ENCODE results near the gene PARP9. TPM values are rescaled to one million over a fixed set of nuclear protein-coding genes. Genes with fewer than 3 reads are reported as not detected.

Gene PARP9
- total RNA-seq, 1 donor from 2014 or later, result 39.0 TPM

DNA sequence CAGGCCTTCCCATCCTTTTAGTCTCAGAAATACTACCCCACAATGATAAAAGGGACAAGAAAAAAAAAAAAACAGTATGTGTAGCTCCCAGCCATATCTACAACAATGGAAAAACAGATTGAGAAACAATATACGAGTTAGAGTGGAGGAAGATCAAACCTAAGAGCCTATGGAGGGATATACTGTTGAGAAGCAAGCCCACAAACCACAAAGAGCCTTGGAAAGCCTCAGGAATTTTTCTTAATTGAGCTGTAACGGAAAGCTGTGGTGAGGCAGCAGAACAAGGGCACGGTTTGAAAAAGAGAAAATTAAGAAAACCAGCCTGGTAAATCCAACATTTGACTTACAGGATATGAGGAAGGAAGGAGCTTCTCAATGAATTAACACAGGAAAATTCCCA lies 70.8 kb downstream of the PARP9 start:
- DNase-seq (ENCODE audit: low spot score) (no peak), ATAC-seq (no peak)

- DNase-seq (ENCODE audit: low spot score) (no peak), ATAC-seq (no peak)
Measured at GRCh38 chr3:122488262-122488973, 75.7 kb downstream of the PARP9 start.

DNA sequence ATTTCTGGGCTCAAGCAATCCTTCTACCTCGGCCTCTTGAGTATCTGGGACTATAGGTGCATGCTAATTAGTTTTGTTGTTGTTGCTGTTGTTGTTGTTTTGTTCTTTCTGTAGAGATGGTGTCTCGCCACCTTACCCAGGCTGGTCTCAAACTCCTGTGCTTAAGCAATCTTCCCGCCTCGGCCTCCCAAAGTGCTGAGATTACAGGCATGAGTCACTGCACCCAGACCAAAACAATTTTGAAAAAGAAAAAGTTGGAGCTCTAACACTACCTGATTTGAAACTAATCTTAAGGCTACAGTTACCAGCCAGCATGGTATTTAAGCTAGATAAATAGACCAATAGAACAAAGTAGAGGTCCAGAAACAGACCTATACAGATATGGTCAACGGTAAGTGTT lies 79.1 kb downstream of the PARP9 start:
- DNase-seq (ENCODE audit: low spot score) (no peak), ATAC-seq (no peak)

- DNase-seq (ENCODE audit: low spot score) (no peak), ATAC-seq (no peak)
Measured at GRCh38 chr3:122481390-122481789, 82.7 kb downstream of the PARP9 start.

Other genes with a start within 250 kb of the PARP9 start
- 8.8 TPM for gene CSTA, start 239.1 kb downstream of the PARP9 start, total RNA-seq
- gene MIX23, start 181.1 kb downstream of the PARP9 start, total RNA-seq, result 19.1 TPM
- 49.9 TPM for gene FAM162A, start 180.1 kb downstream of the PARP9 start, total RNA-seq
- gene WDR5B, start 148.2 kb downstream of the PARP9 start, total RNA-seq, result 2.3 TPM
- gene KPNA1, start 49.4 kb downstream of the PARP9 start, total RNA-seq, result 47.1 TPM
- 31.1 TPM for gene DTX3L, start within 50 bp of the PARP9 start, total RNA-seq
- gene PARP15, start 13.3 kb upstream of the PARP9 start, total RNA-seq, result 1.0 TPM
- gene PARP14, start 116.5 kb upstream of the PARP9 start, total RNA-seq, result 37.5 TPM
- gene HSPBAP1, start 229.5 kb upstream of the PARP9 start, total RNA-seq, result 2.5 TPM
- gene SLC49A4, start 230.8 kb upstream of the PARP9 start, total RNA-seq, result 5.9 TPM